ENCODE measurements around the gene TSNAX.
"Not testable (repeated sequence)": the region's sequence is repeated elsewhere in the genome, so short reads cannot be mapped to it uniquely, and the experiment has no call there.

TSNAX gene, protein sequence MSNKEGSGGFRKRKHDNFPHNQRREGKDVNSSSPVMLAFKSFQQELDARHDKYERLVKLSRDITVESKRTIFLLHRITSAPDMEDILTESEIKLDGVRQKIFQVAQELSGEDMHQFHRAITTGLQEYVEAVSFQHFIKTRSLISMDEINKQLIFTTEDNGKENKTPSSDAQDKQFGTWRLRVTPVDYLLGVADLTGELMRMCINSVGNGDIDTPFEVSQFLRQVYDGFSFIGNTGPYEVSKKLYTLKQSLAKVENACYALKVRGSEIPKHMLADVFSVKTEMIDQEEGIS
- total RNA-seq, result 13.2 to 66.5 (median 41.4) reads per million in 17 experiments

DNA sequence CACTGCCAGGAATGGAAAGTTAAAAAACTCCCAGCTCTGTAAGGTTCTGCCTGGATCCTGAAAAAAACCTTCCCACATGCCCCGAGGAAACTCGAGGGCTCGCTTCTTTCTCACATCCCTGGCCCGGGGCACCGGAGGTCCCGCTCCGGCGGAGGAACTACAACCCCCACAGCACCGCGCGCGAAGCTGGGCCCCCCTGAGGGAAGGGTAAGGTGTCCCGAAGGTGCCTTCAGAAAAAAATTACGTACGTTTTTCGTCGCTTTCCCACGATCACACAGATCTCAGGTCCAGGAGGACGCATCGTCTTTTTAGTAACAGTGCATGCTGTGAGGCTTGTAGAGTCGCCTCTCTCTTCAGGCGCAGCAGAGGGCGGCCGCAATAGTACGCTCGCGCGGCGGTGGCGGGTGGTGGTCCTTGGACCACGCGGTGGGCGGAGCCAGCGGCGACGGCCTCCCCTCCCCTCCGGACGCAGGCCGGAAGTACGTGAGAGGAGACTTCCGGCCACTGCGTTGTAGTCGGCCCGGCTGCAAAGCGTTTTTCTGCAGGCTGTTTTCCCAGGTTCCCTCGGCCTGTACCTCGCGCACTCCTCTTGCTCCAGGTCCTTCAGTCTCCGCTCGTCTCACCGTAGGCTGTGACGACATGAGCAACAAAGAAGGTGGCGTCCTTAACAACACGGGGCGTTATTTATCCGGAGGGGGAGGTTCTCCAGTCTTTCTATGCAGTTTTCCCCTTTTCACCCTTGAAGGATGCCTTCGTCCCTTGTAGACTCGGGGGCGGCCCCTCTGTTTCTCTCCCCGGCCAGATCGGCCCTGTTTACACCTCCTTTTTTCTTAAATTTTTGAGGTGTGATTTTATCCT is at the start of gene TSNAX:
TSS of gene TSNAX (plus strand) at position 498 of the 858 bp plus-strand sequence. CDS start at position 640, 142 bp downstream.
- peak; percentile 95 to 98 (median 98) for DNase-seq

DNA sequence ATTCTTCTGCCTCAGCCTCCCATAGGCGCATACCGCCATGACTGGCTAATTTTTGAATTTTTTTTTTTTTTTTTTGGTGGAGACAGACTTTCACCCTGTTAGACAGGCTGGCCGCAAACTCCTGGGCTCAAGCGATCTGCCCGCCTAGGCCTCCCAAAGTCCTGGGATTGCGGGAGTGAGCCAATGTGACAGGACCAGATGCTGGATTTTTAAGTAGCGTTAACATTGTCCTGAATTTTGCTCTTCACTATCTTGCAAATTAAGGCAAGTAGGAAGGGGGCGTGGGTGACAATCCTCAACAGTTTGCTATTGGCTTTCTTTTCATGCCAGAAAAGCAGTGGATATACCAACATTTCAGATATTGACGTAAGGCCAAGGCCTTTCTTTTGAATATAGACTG is 49.7 kb upstream of the TSNAX start:
- DNase-seq, result no peak

DNA sequence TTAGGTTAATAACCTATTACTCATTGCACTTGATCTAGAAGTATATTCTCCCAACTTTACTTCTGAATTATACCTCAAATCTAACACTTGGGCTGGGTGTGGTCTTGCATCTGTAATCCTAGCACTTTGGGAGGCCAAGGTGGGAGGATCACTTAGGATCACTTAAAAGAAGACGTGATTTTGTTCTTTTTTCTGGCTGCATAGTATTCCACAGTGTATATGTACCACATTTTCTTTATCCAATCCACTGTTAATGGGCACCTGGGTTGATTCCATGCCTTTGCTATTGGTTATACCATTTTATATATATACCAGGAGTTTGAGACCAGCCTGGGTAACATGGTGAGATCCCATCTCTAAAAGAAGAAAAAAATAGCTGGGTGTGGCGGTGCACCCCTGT is 48.5 kb upstream of the TSNAX start:
- no peak for DNase-seq

DNA sequence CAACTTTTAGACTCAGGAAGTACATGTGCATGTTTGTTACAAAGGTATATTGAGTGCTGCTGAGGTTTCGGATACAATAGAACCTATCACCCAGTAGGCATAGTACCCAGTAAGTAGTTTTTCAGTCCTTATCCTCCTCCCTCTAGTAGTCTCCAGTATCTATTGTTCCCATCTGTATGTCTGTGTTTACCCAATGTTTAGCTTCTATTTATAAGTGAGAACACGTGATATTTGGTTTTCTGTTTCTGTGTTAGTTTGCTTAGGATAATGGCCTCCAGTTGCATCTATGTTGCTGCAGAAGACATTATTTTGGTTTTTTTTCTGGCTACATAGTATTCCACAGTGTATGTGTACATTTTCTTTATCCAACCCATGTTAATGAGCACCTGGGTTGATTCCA is 47.2 kb upstream of the TSNAX start:
- no peak for DNase-seq

DNA sequence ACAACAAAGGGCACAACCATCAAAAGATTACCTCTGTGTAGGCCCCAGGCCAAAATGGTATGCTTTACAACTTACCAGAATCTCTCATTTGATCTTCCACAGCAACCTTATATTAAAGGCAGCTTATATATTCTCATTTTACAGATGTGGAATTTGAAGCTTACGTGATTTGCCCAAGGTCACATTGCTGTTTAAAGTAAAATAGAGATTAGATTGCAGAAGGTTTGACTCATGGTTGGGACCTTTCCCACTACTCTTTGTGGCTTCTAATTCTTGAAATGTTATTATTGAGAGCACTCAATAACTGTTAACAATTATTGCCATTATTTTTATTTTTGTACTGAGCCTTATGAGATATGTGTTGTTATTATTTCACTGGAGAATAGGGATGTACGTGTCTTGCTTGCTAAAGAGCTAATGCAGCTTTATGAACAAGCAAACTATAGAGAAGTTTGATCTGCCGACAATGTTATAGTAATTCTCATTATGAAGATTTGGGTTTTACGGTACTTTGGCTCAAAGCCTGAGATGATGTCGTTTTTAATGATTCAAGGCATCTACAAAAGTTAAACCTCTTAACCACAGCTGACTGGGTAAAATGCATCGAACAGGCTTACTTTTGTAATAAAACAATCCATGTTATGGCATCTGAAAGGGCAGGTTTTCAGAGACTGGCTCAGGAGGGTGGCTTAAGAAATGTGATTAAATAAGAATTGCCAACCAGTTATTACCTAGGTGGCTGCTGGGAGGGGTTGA is 43.3 kb upstream of the TSNAX start:
- DNase-seq, result no peak

DNA sequence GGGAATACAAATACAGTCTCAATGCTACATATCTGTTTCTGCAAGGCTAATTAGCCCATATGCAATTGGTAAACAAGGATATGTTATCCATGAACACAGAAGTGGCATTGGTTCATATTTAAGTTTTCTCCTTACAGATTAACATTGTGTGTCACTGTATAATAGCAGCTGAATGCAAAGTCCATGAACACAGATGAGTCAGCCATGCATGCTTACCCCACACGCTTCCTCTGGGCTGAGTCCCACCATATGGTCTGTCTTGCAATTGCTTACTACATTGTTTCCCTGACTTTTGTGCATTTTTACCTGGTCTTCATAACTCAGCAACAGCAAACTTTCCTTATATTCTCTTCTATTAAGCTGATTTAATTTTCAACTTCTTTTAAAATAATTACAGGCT is 41.5 kb upstream of the TSNAX start:
- DNase-seq, result peak; percentile 20 to 63 (median 60)

DNA sequence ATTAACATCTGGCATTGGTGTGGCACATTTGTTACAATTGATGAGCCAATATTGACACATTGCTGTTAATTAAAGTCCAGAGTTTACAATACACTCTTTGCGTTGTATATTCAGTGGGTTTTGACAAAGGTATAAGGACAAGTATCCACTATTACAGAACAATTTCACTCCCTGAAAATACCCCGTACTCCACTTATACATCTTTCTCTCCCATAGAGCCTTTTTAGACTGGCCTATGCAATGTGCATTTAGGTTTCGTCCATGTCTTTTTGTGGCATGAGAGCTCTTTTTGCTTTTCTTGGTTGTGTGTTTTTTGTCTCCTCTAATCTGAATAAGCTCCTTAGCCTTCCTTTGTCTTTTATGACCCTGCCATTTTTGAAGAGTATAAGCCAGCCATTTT is 40.6 kb upstream of the TSNAX start:
- no peak for DNase-seq

DNA sequence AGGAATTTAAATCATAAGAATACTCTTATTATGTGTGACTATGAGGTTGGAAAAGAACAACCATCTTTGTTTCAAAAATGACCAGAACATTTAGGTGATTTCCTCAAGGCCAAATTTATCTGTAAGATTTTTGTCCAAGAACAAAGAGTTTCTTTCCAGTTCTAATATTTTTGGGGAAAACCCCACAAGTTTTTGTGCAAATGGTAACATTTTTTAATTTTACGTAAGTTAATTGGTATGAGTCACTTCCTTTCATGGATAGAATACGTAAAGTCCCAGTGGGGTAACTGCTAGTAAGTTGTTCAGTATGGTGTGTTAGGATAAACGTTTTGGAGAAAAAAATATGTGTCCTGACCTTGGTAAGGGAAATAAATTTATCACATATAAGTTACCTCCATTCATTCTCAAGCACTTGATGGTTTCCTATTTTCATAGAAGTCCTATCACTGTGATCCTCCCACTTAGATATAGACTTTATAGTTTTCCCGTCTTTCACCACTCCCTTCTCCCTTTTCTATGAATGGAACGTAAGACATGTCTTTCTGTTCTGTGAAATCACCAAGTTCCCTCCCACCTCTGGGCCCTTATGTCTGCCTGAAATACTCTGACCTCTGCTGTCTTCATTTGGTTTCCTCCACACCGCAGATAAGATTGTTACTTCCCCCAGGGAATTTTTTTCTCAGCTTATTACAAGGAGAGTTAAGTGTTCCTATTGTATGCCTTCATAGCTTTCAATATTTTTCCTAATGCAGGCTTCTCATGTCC is 34.9 kb upstream of the TSNAX start:
- DNase-seq, result peak; percentile 9 to 53 (median 45)

DNA sequence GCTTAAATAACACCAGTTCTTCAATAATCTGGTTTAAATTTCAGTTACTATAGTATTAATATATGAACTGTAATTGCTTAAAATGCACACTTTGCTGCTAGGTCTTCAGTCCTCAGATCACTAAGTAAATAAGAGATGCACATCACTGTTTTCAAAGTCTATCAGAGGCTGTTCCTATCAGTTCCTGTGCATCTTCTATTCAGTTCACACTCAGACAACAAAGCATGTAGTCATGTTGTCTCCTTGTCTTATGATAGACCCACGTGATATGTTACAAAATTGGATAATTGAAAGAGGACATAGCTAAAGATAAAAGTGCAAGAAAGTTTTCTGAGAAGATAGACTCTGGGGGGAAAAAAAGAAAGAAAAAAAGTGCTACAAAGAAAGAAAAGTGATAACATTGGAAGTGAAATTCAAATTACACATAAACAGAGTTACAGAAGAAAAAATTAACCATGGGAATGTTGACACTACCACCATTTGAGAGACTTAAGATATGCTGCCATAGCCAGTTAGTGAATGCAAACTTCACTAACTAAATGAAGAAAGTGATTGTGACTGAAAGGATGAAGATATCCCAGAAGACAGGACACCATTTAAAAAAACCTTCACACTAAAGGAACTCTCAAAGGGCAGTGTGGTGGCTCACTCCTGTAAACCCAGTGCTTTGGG is 33.9 kb upstream of the TSNAX start:
- no peak for DNase-seq

DNA sequence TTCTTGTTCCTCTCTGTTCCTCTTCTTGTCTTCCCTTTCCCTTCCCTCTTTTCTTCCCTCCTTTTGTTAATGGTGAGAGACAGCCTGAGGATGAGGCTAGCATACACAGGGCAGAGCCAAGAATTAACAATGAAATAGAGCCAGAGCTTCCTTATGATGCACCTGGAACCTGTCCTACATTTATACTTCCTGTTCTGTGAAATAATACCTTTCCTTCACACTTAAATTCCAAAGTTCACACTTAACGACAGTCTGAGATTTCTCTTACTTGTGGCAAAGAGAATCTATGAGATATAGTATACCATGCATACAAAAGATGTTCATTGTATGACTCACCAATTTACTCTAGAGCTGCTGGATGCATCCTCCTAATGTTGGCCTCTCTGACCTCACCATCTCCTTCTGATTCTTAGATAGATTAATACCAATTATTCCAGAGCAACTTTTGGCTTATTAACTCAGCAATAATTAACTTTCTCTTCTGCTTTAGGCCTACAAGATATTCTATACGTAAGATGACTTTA is 30.8 kb upstream of the TSNAX start:
- DNase-seq, result no peak

DNA sequence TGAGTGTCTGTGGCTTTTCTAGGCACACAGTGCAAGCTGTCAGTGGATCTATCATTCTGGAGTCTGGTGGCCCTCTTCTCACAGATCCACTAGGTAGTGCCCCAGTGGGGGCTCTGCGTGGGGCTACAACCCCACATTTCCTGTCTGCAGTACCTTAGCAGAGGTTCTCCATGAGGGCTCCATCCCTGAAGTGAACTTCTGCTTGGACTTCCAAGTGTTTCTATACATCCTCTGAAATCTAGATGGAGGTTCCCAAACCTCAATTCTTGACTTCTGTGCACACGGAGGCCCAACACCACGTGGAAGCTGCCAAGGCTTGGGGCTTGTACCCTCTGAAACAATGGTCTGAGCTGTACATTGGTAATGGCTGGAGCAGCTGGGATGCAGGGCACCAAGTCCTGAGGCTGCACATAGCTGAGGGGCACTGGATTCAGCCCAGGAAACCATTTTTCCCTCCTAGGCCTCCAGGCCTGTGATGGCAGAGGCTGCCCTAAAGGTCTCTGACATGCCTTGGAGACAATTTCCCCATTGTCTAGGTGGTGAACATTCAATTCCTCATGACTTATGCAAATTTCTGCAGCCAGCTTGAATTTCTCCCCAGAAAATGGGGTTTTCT is 29.2 kb upstream of the TSNAX start:
- DNase-seq, result no peak

DNA sequence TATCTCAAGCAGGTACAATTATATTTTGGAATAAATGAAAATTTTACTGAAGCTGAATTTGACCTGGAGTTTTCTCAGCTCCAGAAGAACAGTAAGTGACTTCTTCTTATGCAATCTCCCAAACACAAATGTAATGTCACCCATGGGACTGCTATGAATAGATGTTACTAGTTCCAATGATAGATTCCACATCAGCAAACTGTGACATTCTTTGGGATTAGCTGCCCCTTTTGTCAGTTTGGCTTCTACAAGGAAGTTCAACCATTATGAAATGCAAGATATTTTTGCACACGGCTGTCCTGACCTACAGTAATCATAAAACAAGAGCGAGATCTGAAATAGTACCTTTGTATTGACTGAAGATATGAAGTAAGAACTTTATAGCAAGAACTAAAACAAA is 27.8 kb upstream of the TSNAX start:
- no peak for DNase-seq

DNA sequence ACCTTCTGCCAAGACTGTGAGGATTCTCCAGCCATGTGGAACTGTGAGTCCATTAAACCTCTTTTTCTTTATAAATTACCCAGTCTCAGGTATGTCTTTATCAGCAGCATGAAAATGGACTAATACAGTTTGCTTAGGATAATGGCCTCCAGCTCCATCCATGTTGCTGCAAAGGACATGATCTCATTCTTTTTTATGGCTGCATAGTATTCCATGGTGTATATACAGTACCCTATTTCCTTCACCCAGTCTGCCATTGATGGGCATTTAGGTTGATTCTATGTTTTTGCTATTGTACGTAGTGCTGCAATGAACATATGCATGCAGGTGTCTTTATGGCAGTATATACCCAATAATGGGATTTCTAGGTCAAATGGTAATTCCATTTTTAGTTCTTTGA is 25.3 kb upstream of the TSNAX start:
- DNase-seq, result not testable (repeated sequence)

DNA sequence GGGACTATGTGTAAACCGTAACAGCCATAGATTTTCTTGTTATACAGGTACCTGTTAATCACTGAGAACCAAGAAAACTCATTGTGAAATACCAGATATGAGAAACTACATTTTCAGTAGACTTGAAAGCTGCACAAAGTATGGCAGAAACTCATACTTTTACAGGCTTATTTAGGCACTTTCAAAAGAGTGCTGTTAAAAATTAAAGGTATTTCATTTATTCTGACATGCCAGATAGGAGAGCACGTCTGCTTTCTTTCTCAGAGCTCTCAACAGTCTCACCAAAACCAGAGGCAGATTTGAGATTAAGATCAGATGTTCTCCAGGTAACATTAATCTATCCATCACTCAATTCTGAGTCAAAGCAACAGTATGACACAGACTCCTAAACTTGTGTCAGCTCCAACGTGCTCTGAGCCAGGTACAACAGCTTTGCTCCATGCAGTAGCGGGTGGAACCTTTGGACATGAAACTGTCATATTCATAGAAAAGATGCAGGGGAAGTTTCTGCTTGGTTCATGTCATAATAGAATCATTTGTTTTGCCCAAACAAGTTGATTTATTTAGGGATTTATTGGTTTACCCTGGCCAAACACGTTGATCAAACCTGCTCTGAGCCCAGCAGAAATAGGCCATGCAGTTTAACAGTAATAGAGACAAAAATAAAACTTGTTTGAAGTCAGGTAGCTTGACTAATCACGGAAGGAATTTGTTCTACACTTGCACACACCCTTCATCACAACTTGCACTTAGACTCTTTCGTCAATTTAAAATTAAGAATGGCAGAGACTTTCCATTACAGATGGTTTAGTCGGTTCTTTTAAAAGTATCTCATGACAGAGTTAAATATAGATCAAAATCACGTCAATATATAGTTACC is 20.8 kb upstream of the TSNAX start:
- DNase-seq, result no peak

DNA sequence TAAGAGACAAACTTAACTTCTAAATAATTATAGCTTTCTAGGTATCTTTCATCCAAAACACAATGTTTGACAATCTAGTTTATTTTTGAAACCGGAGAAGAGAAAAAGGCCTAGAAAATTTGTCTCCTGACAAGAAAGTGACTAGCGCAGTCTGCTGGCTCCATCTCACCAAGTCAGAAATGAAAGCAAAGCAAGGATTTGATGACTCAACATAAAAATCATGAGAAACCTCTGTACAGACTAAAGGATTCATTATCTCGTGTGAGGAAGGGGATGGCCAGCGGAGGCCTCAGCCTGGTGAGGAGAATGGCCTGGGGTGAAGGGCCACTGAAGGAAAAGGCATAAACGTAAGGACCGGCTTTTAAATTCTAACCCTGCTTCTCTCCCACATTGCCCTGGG is 20.0 kb upstream of the TSNAX start:
- DNase-seq, result no peak

DNA sequence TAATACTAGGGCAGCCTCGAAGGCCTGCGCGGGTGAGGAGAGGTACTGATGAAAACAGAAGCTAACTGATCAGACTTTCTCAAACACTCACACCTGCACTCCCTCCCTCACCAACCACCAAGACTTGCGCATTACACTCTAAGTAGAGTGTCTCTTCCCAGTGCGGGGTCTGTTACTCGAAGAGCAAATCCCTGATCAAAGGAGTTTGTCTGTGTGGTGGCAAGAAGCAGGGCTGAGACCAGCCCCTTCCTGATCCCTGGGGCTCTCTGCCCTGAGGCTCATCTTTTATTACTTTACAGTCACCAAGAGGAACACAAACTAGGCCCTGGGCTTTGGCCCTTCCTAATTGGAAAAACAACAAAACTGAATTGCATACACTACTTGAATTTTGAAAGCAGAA is 19.5 kb upstream of the TSNAX start:
- no peak for DNase-seq

DNA sequence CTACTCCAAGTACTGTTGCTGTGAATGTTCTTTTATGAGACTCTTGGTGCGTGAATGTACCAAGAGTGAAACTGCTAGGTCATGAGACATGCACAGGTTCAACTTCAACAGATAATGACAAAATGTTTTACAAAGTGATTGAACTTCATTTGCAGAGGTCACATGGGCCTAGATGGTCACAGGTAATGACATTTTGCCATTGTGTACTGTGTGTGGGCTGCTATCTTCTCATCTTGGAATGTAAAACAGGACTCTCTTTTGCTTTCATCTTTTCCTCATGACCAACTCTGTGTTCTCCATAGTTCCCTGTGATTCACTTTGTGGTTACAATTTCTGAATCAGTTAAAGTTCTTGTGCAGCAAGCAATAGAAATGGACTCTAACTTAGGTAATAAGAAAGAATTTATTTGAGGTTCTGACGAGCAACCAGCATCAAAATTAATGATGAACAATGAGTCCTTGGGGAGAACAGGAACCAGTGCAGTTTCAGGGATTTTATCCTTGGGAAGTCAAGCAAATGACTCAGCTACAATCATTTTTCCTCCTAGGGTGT is 16.2 kb upstream of the TSNAX start:
- DNase-seq, result no peak

DNA sequence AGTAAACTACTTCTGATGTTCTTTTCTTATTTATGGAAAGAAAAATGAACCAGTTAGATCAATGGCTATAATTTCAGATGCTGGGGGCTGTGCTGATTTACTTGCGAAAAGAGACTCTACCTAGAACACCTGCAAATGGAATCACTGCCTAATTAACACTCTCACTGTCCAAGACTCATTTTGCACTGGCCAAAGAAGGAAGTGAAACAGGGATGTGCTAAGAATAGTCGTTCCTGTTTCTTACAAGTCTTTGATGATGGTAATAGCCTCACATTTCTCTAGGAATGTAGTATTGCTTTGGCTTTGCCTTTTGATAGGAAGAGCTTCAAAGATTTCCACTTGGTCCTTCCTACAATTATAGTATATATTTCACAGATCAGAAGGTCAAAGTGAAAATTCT is 12.7 kb upstream of the TSNAX start:
- peak; percentile 45 to 82 (median 65) for DNase-seq

DNA sequence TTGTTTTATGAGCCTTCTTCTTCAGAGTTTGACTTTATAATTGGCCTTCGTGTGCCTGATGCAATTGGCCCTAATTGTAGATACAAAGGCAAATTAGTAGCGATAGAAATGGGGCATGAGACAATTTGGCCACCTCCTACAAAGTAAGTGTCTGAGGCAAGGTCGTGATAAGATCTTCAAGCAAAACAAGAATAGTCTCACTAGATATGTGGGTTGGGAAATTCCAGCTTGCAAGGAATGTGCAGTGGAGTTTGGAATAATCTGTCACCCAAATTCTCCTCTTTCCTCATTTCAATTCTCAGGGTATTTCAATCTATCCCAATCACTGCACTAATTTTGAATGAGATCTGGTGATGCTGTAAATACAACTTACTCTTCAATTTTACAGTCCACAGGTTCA is 11.4 kb upstream of the TSNAX start:
- no peak for DNase-seq

Data from suppressor macrophage (primary cell).